Heart left ventricle (tissue), 16 donors: ENCODE measurements around the gene PYGO2. TPM values are rescaled to one million over a fixed set of nuclear protein-coding genes. Genes with fewer than 3 reads are reported as not detected.

Experiments
- ATAC-seq, 4 donors: fragments of 200-7000 bp; cut with Tn5 transposase; one replicate each; pipeline ENCODE4 v1.9.1; 2020 to 2022; ENCODE audit warnings: moderate library complexity in 4 of 4, mild to moderate bottlenecking in 3 of 4, moderate number of reproducible peaks in 1 of 4
- DNase-seq, 5 donors: peaks; one replicate each; pipeline ENCODE4 v3.0.0-alpha.2; 2020
- H3K27ac ChIP-seq, 12 donors: fragments of 200-600 bp; sonication (generic) in 4 of 12; one replicate each; pipeline versions ENCODE4 v1.5.0 to v1.8.0; 2016 to 2022; ENCODE audit warnings: mild to moderate bottlenecking in 2 of 12
- H3K27me3 ChIP-seq, 9 donors: fragments of 200-600 bp; sonication (generic) in 2 of 9; one replicate each; pipeline versions ENCODE4 v1.5.1 to v1.8.0; 2016 to 2022; ENCODE audit warnings: mild to moderate bottlenecking in 3 of 9
- H3K36me3 ChIP-seq, 9 donors: fragments of 200-600 bp; sonication (generic) in 2 of 9; one replicate each; pipeline versions ENCODE4 v1.5.0 to v1.8.0; 2018 to 2022; ENCODE audit warnings: mild to moderate bottlenecking in 2 of 9
- H3K4me1 ChIP-seq, 12 donors: fragments of 200-600 bp; sonication (generic) in 4 of 12; one replicate each; pipeline versions ENCODE4 v1.5.0 to v1.8.0; 2016 to 2022; ENCODE audit warnings: mild to moderate bottlenecking in 3 of 12
- H3K4me3 ChIP-seq, 12 donors: fragments of 200-600 bp; sonication (generic) in 4 of 12; one replicate each; pipeline versions ENCODE4 v1.5.0 to v1.8.0; 2017 to 2022; ENCODE audit warnings: mild to moderate bottlenecking in 9 of 12, moderate library complexity in 4 of 12
- H3K9me3 ChIP-seq, 12 donors: fragments of 200-600 bp; sonication (generic) in 4 of 12; one replicate each; pipeline versions ENCODE4 v1.5.0 to v1.8.0; 2016 to 2022; ENCODE audit warnings: mild to moderate bottlenecking in 1 of 12
- CTCF ChIP-seq, 12 donors: fragments of 200-600 bp; sonication (generic) in 4 of 12; IDR thresholded peaks; one replicate each; pipeline versions ENCODE4 v1.5.0 to v1.8.0; 2018 to 2022; ENCODE audit warnings: antibody characterized with exemption in 12 of 12, mild to moderate bottlenecking in 5 of 12
- POLR2A ChIP-seq, 2 donors: fragments of 450-650 bp; IDR thresholded peaks; one replicate each; pipeline ENCODE4 v1.6.1; 2017; ENCODE audit warnings: antibody characterized with exemption in 2 of 2, mild to moderate bottlenecking in 2 of 2, moderate library complexity in 2 of 2
- WGBS, 4 donors: extraction: QIAGEN DNeasy Blood & Tissue Kit in 2 of 4; methylation state at CpG; one replicate each; pipeline versions ENCODE4 v1.1.5 to v1.1.7; 2013 to 2018; 5-methylcytosine and 5-hydroxymethylcytosine counted together
- intact Hi-C, 10 donors: fragments of 100-400 bp; cut with DNase I; formaldehyde crosslinking; loops; one replicate each; pipeline versions ENCODE4 v1.11.1 to v1.14.2; 2022
- polyA plus RNA-seq, 2 donors: library from polyadenylated mRNA; stranded (reverse); fragments of 200-250 nt; gene quantifications; one replicate each; pipeline ENCODE4 v1.2.3, GENCODE V29; 2013
- total RNA-seq, 9 donors: library from RNA; depleted of rRNA in 2 of 9; stranded (reverse); fragments of >200 nt in 2 of 9; fragmentation: NEBNext Ultra II Directional in 3 of 9; extraction: Animal tissue kit (Norgen Biotek cat#: 25700) in 3 of 9; gene quantifications; one replicate each; pipeline versions ENCODE4 v1.1.0 to v1.2.4, GENCODE V29; 2016 to 2023
- donor health status: ischemic (EF 13 %, LVEDD 7.1; RV severe dilation, severe dysfunction).
- donor health status: healthy with polysubstance abuse.
- donor health status: DM: no; HTN: yes; CAD: no.
- donor health status: DM: no; HTN: no; CAD: no.
- donor health status: ischemic (EF 25% LVEDD 6.9; RV normal size, moderate dysfunction).
- donor health status: ischemic (EF 25% LVEDD 5.7; RV mildly dilated, moderate dysfunction).
- donor health status: healthy.
- donor health status: DM: yes; HTN: yes; CAD: no.
- donor health status: ischemic (EF 35%, LVEDD 5.7; RV mildly dilated, moderate dysfunction).
- donor health status: nonischemic (EF 11% LVEDD 7.7; RV severe dilation, severe dysfunction).
- donor health status: DM: yes; HTN: yes; CAD: no.
- donor health status: PGD.
- donor health status: ischemic (EF 29% LVEDD 5.4; RV normal size, mild dysfunction).
- donor health status: nonischemic (EF 23%, LVEDD 6.1; RV moderate dilation, normal function).

The PYGO2 gene
- total and polyA plus RNA-seq, 11 donors: 9.7 to 19.2 (median 16.3) TPM

GRCh38 chr1:155007251-155007828, 45.8 kb upstream of the PYGO2 start:
- Histone ChIP-seq H3K27me3 (no peaks in the 10 kb centered on the region), H3K36me3 (no peaks in the 10 kb centered on the region), H3K9me3 (no peaks in the 10 kb centered on the region), H3K4me3 (peak overlapping the region in 7 of 12 donors; percentile 1 to 59 (median 32)), H3K4me1 (peaks cover 8 to 82% (median 61%) of the 10 kb centered on the region in 12 donors), H3K27ac (peak overlapping the region in 11 of 12 donors; percentile 66 to 98 (median 95))
- ATAC-seq: peak; percentile 28 to 55 (median 32)
- no peak for TF ChIP-seq CTCF (IDR thresholded peaks at IDR 0.05)
- no peak for TF ChIP-seq POLR2A (IDR thresholded peaks at IDR 0.05)
- intact Hi-C loops: no loop called here
- 52 to 61% (median 56%) methylated on average over 6 of the region's 6 CpGs for WGBS, 4 donors
- DNase-seq: peak; percentile 75 to 88 (median 85)

GRCh38 chr1:155006601-155007101, 45.1 kb upstream of the PYGO2 start:
- TF ChIP-seq CTCF (IDR thresholded peaks at IDR 0.05) (no peak), POLR2A (IDR thresholded peaks at IDR 0.05) (no peak)
- Histone ChIP-seq H3K4me1 (peaks cover 8 to 75% (median 55%) of the 10 kb centered on the region in 12 donors), H3K36me3 (no peaks in the 10 kb centered on the region), H3K27me3 (no peaks in the 10 kb centered on the region), H3K27ac (peak overlapping the region; percentile 77 to 98 (median 95)), H3K9me3 (no peaks in the 10 kb centered on the region), H3K4me3 (peak overlapping the region in 2 of 12 donors; percentile 7 to 83)
- WGBS, 4 donors: 42 to 64% (median 47%) methylated on average over 2 of the region's 2 CpGs
- intact Hi-C loops: no loop called here
- DNase-seq: peak in 2 of 5 donors; percentile 43 to 44
- no peak for ATAC-seq

GRCh38 chr1:155005076-155006011, 43.8 kb upstream of the PYGO2 start:
- Histone ChIP-seq H3K27ac (peak overlapping the region; percentile 77 to 98 (median 95)), H3K4me1 (peaks cover 5 to 64% (median 50%) of the 10 kb centered on the region in 12 donors), H3K9me3 (no peaks in the 10 kb centered on the region), H3K36me3 (no peaks in the 10 kb centered on the region), H3K27me3 (no peaks in the 10 kb centered on the region), H3K4me3 (peak overlapping the region in 8 of 12 donors; percentile 26 to 96 (median 84))
- TF ChIP-seq CTCF (IDR thresholded peaks at IDR 0.05) (no peak), POLR2A (IDR thresholded peaks at IDR 0.05) (peak in 1 of 2 donors; percentile 46)
- ATAC-seq (peak in 3 of 4 donors; percentile 0 to 31 (median 27)), DNase-seq (peak; percentile 78 to 89 (median 82))
- intact Hi-C loops: no loop called here
- 38 to 45% (median 42%) methylated on average over 16 to 17 of the region's 17 CpGs for WGBS, 4 donors
